ENCODE measurements around the gene WDR38. TPM values are rescaled to one million over a fixed set of nuclear protein-coding genes. Genes with fewer than 3 reads are reported as not detected.

The WDR38 gene
- total RNA-seq, 5 donors from 2014 or later (not counting 1 experiment from before 2014, with no cell fraction given), result not detected

DNA sequence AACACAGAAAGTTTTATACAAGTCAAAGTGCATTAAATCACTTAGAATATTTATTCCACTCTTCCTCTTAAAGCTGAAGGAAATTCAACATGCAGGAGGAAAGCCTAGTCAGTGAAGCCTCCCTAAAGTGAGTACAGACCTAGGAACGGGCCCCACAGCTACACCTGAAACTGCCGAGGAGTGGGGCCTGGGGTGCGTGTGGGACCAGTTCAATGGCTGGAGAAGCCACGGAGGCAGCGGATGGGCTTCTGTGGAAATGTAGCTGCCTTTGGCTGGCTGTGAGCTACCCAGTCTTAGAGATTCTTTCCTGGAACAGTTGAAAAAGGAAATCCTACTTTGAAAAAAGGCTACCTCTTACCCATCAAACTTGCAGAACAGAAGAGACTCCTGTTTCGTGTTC, 25.3 kb downstream of the WDR38 start:
- peaks cover 38% of the 10 kb centered on the region for H3K36me3 Mint-ChIP-seq
- peaks cover 6 to 22% (median 16%) of the 10 kb centered on the region in 3 donors for H3K4me1 Mint-ChIP-seq
- no peak overlapping the region for H3K4me3 Mint-ChIP-seq
- Histone ChIP-seq H3K27me3 (replicated peaks in 1 of 2; ENCODE audit: control insufficient read depth in 2 of 2, extremely low read depth in 1 of 2, insufficient read depth in 2 of 2, low read length in 1 of 2) (no peaks in the 10 kb centered on the region), H3K36me3 (ENCODE audit: control insufficient read depth in 2 of 2, extremely low read depth in 1 of 2, insufficient read depth in 1 of 2, low read length in 1 of 2) (peaks cover 12 to 84% of the 10 kb centered on the region in 2 donors), H3K4me1 (ENCODE audit: control insufficient read depth in 1 of 2, extremely low read depth in 1 of 2, insufficient read depth in 2 of 2, low read length in 2 of 2) (peaks cover 0 to 36% of the 10 kb centered on the region in 2 experiments), H3K9me3 (no peaks in the 10 kb centered on the region), H3K27ac (ENCODE audit: low read length) (no peak overlapping the region), H3K4me3 (ENCODE audit: control insufficient read depth in 1 of 2, extremely low read depth in 1 of 2, low read length in 1 of 2) (no peak overlapping the region)
- ChIA-PET CTCF (no interaction called here), POLR2A (interaction anchor here in 1 of 2 donors (0.6 to 1.0 kb wide), 2 partner anchors 8 to 9 kb away, joined by 3 to 5 read pairs; no protein-coding TSS in a partner anchor)
- peak overlapping the region in 1 of 2 donors; percentile 23 for H3K27ac Mint-ChIP-seq
- no peaks in the 10 kb centered on the region for H3K27me3 Mint-ChIP-seq
- H3K9me3 Mint-ChIP-seq, result no peaks in the 10 kb centered on the region
- DNase-seq, result no peak
- 78% methylated on average over 3 of the region's 6 CpGs for WGBS (ENCODE audit: insufficient coverage)
- no peak for ATAC-seq (replicated peaks in 1 of 4)

DNA sequence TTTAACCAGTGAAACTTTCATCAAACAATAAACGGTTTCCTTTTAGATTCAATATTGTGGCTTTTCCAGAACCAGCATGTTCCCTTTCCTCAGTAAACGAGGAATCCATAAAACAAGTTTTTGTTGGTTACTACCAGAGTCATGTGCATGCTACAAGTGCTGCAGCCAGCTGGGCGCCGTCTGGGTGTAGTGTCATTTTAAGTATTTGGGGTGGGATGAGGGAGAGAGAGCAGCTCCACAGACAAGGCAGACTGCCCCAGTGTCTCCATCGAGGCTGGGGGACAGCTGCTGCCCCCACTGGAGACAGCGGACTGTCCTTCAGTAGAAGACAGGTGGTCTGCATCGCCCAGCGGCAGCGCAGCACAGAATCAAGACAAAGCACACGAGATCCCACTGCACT, 26.0 kb downstream of the WDR38 start:
- peaks cover 6 to 14% (median 9%) of the 10 kb centered on the region in 3 donors for H3K4me1 Mint-ChIP-seq
- ChIA-PET POLR2A (no interaction called here), CTCF (no interaction called here)
- H3K27ac Mint-ChIP-seq, result no peak overlapping the region
- DNase-seq (no peak), ATAC-seq (replicated peaks in 1 of 4) (no peak)
- Histone ChIP-seq H3K36me3 (ENCODE audit: control insufficient read depth in 2 of 2, extremely low read depth in 1 of 2, insufficient read depth in 1 of 2, low read length in 1 of 2) (peaks cover 9 to 82% of the 10 kb centered on the region in 2 donors), H3K9me3 (no peaks in the 10 kb centered on the region), H3K27me3 (replicated peaks in 1 of 2; ENCODE audit: control insufficient read depth in 2 of 2, extremely low read depth in 1 of 2, insufficient read depth in 2 of 2, low read length in 1 of 2) (no peaks in the 10 kb centered on the region), H3K4me3 (ENCODE audit: control insufficient read depth in 1 of 2, extremely low read depth in 1 of 2, low read length in 1 of 2) (no peak overlapping the region), H3K4me1 (ENCODE audit: control insufficient read depth in 1 of 2, extremely low read depth in 1 of 2, insufficient read depth in 2 of 2, low read length in 2 of 2) (peaks cover 0 to 29% of the 10 kb centered on the region in 2 experiments), H3K27ac (ENCODE audit: low read length) (no peak overlapping the region)
- no peaks in the 10 kb centered on the region for H3K9me3 Mint-ChIP-seq
- no peaks in the 10 kb centered on the region for H3K27me3 Mint-ChIP-seq
- peaks cover 37% of the 10 kb centered on the region for H3K36me3 Mint-ChIP-seq
- H3K4me3 Mint-ChIP-seq, result no peak overlapping the region
- WGBS (ENCODE audit: insufficient coverage), result 98% methylated on average over 9 of the region's 10 CpGs

GRCh38 chr9:124880501-124880900, 27.2 kb downstream of the WDR38 start:
- no peaks in the 10 kb centered on the region for H3K9me3 Mint-ChIP-seq

DNA sequence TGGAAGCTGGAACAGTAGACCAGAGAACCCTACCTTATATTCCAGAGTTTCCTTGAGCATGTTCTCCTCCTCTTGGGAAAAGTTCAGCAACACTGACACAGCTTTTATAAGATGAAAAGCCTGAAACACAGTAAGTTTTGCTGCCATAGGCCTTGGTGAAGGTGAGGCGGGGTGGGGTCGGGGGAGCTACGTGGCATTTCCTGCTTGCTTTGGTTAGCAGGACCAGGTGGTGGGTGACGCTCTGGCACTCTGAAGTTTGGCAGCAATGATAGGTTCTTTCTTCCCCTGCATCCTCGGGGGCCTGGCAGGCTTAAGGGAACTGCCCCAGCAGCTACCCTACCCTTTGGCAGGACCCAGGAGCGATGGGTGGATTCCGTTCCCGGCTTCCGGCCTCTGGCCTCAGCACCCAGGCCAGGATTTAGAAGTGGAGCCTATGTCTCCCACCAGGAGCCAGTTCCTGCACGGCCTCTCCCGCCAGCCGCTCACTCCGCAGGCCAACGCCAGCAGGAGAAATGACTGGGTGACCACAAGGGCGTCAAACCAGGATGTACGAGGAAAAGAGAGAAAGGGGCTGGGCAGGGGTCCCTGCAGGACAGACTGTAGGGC, 28.0 kb downstream of the WDR38 start:
- Mint-ChIP-seq H3K27ac (no peak overlapping the region), H3K4me3 (no peak overlapping the region), H3K36me3 (peaks cover 45% of the 10 kb centered on the region), H3K27me3 (no peaks in the 10 kb centered on the region), H3K9me3 (no peaks in the 10 kb centered on the region), H3K4me1 (peaks cover 5 to 6% (median 6%) of the 10 kb centered on the region in 3 donors)
- DNase-seq, result peak in 1 of 35 experiments; percentile 11
- ChIA-PET POLR2A (no interaction called here), CTCF (no interaction called here)
- peak in 1 of 4 experiments; percentile 51 for ATAC-seq (replicated peaks in 1 of 4)
- 91% methylated on average over 9 of the region's 16 CpGs for WGBS (ENCODE audit: insufficient coverage)
- H3K4me1 ChIP-seq (ENCODE audit: control insufficient read depth in 1 of 2, extremely low read depth in 1 of 2, insufficient read depth in 2 of 2, low read length in 2 of 2), result peaks cover 0 to 12% of the 10 kb centered on the region in 2 experiments
- H3K36me3 ChIP-seq (ENCODE audit: control insufficient read depth in 2 of 2, extremely low read depth in 1 of 2, insufficient read depth in 1 of 2, low read length in 1 of 2), result peaks cover 13 to 79% of the 10 kb centered on the region in 2 donors
- H3K27ac ChIP-seq (ENCODE audit: low read length), result no peak overlapping the region
- H3K27me3 ChIP-seq (replicated peaks in 1 of 2; ENCODE audit: control insufficient read depth in 2 of 2, extremely low read depth in 1 of 2, insufficient read depth in 2 of 2, low read length in 1 of 2), result no peaks in the 10 kb centered on the region
- H3K4me3 ChIP-seq (ENCODE audit: control insufficient read depth in 1 of 2, extremely low read depth in 1 of 2, low read length in 1 of 2), result no peak overlapping the region
- no peaks in the 10 kb centered on the region for H3K9me3 ChIP-seq

More at GRCh38 chr9:124880501-124880900, 27.2 kb downstream of the WDR38 start:
- CTCF ChIA-PET, result no interaction called here
- Mint-ChIP-seq H3K36me3 (peaks cover 38% of the 10 kb centered on the region), H3K27ac (no peak overlapping the region), H3K4me3 (no peak overlapping the region), H3K27me3 (no peaks in the 10 kb centered on the region), H3K4me1 (peaks cover 5 to 6% (median 6%) of the 10 kb centered on the region in 3 donors)
- H3K27me3 ChIP-seq (replicated peaks in 1 of 2; ENCODE audit: control insufficient read depth in 2 of 2, extremely low read depth in 1 of 2, insufficient read depth in 2 of 2, low read length in 1 of 2), result no peaks in the 10 kb centered on the region
- peaks cover 9 to 78% of the 10 kb centered on the region in 2 donors for H3K36me3 ChIP-seq (ENCODE audit: control insufficient read depth in 2 of 2, extremely low read depth in 1 of 2, insufficient read depth in 1 of 2, low read length in 1 of 2)
- ATAC-seq (replicated peaks in 1 of 4), result no peak
- no peak overlapping the region for H3K27ac ChIP-seq (ENCODE audit: low read length)
- WGBS (ENCODE audit: insufficient coverage), result 65% methylated on average over 5 of the region's 9 CpGs
- no peak overlapping the region for H3K4me3 ChIP-seq (ENCODE audit: control insufficient read depth in 1 of 2, extremely low read depth in 1 of 2, low read length in 1 of 2)
- no peaks in the 10 kb centered on the region for H3K9me3 ChIP-seq
- no peak for DNase-seq
- POLR2A ChIA-PET, result interaction anchor here in 1 of 2 donors (0.6 kb wide), 1 partner anchor 462 kb away, joined by 5 read pairs; no protein-coding TSS in a partner anchor
- peaks cover 0 to 17% of the 10 kb centered on the region in 2 experiments for H3K4me1 ChIP-seq (ENCODE audit: control insufficient read depth in 1 of 2, extremely low read depth in 1 of 2, insufficient read depth in 2 of 2, low read length in 2 of 2)

DNA sequence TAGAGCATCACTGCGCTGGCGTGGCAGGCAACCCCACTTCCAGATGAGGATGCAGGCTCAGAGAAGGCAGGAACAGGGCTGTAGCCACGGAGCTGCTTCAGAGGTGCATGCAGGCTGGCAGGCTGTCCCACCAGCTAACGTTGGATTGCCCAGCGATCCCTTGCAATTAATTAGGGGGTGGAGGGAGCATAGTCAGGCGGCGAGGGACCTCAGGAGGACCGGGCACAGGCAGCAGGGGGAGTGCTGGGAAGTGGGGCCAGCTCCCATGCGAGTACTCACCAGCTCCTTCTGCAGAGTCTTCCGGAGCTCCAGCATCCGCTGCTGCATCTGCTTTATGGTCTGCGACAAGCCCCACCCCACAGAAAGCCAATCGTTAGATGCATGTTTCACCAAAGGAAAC, 29.0 kb downstream of the WDR38 start:
- CTCF ChIA-PET, result interaction anchor here in 1 of 2 donors (0.6 kb wide), 1 partner anchor 612 kb away, joined by 3 read pairs; no protein-coding TSS in a partner anchor
- ATAC-seq (replicated peaks in 1 of 4) (no peak), DNase-seq (no peak)
- Histone ChIP-seq H3K27ac (ENCODE audit: low read length) (no peak overlapping the region), H3K36me3 (ENCODE audit: control insufficient read depth in 2 of 2, extremely low read depth in 1 of 2, insufficient read depth in 1 of 2, low read length in 1 of 2) (peaks cover 15 to 79% of the 10 kb centered on the region in 2 donors), H3K4me1 (ENCODE audit: control insufficient read depth in 1 of 2, extremely low read depth in 1 of 2, insufficient read depth in 2 of 2, low read length in 2 of 2) (peaks cover 0 to 12% of the 10 kb centered on the region in 2 experiments), H3K4me3 (ENCODE audit: control insufficient read depth in 1 of 2, extremely low read depth in 1 of 2, low read length in 1 of 2) (no peak overlapping the region), H3K27me3 (replicated peaks in 1 of 2; ENCODE audit: control insufficient read depth in 2 of 2, extremely low read depth in 1 of 2, insufficient read depth in 2 of 2, low read length in 1 of 2) (no peaks in the 10 kb centered on the region), H3K9me3 (no peaks in the 10 kb centered on the region)
- 88% methylated on average over 13 of the region's 13 CpGs for WGBS (ENCODE audit: insufficient coverage)
- POLR2A ChIA-PET, result no interaction called here
- H3K27ac Mint-ChIP-seq, result no peak overlapping the region
- no peak overlapping the region for H3K4me3 Mint-ChIP-seq
- peaks cover under 1 to 2% (median 1%) of the 10 kb centered on the region in 3 donors for H3K4me1 Mint-ChIP-seq
- no peaks in the 10 kb centered on the region for H3K27me3 Mint-ChIP-seq
- H3K36me3 Mint-ChIP-seq, result peaks cover 50% of the 10 kb centered on the region
- no peaks in the 10 kb centered on the region for H3K9me3 Mint-ChIP-seq

- Mint-ChIP-seq H3K27me3 (no peaks in the 10 kb centered on the region), H3K36me3 (peaks cover 47% of the 10 kb centered on the region), H3K4me1 (no peaks in the 10 kb centered on the region), H3K9me3 (no peaks in the 10 kb centered on the region), H3K4me3 (no peak overlapping the region), H3K27ac (no peak overlapping the region)
- no peaks in the 10 kb centered on the region for H3K9me3 ChIP-seq
- DNase-seq (no peak), ATAC-seq (replicated peaks in 1 of 4) (no peak)
- ChIA-PET CTCF (no interaction called here), POLR2A (no interaction called here)
- whole genome bisulfite sequencing (ENCODE audit: insufficient coverage), result no CpG with 5 or more reads among the region's 4 CpGs
- peaks cover 0 to 12% of the 10 kb centered on the region in 2 experiments for H3K4me1 ChIP-seq (ENCODE audit: control insufficient read depth in 1 of 2, extremely low read depth in 1 of 2, insufficient read depth in 2 of 2, low read length in 2 of 2)
- H3K27ac ChIP-seq (ENCODE audit: low read length), result no peak overlapping the region
- no peak overlapping the region for H3K4me3 ChIP-seq (ENCODE audit: control insufficient read depth in 1 of 2, extremely low read depth in 1 of 2, low read length in 1 of 2)
- H3K36me3 ChIP-seq (ENCODE audit: control insufficient read depth in 2 of 2, extremely low read depth in 1 of 2, insufficient read depth in 1 of 2, low read length in 1 of 2), result peaks cover 17 to 78% of the 10 kb centered on the region in 2 donors
- peaks cover 0 to 9% of the 10 kb centered on the region in 2 experiments for H3K27me3 ChIP-seq (replicated peaks in 1 of 2; ENCODE audit: control insufficient read depth in 2 of 2, extremely low read depth in 1 of 2, insufficient read depth in 2 of 2, low read length in 1 of 2)
Measured at GRCh38 chr9:124884376-124884775, 31.1 kb downstream of the WDR38 start.

Data from T-cell (primary cell).